HL-60/S4 treated with phorbol 12-myristate 13-acetate at 8.2 ng/mL for 4 days and 3 days (cell line): ENCODE data around the gene MOV10L1.
"Not testable (repeated sequence)": the region's sequence is repeated elsewhere in the genome, so short reads cannot be mapped to it uniquely, and the experiment has no call there.

Experiments used
- in situ Hi-C: fragments of 300-500 bp; cut with MboI; formaldehyde crosslinking; loops from 2 replicates; pipeline ENCODE4 v1.15.0; 2022; ENCODE audit warnings: low sequenced_read_pairs

MOV10L1 gene

DNA sequence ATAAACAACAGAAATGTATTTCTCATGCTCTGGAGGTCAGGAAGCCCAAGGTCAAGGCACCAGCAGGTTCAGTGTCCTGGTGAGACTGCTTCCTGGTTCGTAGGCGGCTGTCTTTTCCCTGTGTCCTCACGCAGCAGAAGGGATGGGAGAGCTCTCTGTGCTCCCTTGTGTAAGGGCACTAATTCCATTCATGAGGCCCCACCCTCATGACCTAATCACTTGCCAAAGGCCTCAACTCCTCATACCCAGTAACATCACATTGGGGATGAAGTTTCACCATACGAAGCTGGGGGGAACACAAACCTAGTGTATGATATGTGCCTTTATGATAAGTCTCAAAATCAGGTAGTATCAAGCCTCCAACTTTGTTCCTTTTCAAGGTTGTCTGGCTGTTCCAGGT is 42.1 kb downstream of the MOV10L1 start:
- in situ Hi-C loops, result no loop called here

DNA sequence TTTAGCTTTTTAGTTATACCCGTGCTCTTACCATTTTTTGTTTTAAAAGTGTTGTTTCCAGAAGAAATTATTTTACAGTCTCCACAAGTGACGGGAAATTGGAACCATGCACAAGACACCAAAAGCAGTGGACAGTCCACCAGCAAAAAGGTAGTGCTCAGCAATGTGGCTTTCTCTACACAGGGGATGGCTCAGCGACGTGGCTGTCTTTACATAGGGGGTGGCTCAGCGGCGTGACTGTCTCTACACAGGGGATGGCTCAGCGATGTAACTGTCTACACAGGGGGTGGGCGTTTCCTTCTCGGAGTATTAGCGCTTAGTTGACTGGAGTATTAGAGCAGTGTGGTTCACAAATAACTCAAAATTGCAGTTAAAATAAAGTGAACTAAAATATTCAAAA is 44.7 kb downstream of the MOV10L1 start:
- in situ Hi-C loops, result no loop called here

DNA sequence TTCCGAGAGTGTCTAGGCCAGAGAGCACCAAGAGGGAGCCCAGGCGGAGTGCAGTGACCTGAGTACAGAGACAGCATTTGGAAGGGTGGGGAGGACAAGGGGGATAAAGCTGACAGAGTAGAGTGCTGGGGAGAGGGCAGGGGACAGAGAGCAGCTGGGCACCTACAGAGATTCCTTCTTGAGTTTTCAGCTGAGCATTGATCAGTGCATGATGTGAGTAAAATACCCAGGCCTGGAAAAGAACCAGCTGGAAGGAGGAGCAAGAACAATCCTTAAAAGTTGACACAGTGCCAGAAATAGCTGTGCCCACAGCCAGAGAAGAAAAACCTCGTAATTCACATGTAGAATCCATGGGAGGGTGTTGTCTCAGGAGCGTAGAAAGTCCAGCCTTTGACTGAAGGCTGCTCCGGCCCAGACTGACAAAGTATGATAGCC is 46.8 kb downstream of the MOV10L1 start:
- in situ Hi-C loops, result no loop called here

DNA sequence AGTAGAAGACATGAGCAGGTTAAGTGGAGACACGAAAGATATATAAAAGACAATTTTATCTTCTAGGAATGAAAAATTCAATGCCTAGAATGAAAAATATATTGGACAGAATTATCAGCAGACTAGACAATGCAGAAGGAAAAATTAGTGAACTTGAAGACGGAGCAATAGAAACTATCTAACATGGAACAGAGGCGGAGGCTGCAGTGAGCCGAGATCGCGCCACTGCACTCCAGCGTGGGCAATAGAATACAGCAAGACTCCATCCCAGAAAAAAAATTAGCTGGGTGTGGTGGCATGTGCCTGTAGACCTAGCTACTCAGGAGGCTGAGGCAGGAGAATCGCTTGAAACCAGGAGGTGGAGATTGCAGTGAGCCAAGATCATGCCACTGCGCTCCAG is 47.5 kb downstream of the MOV10L1 start:
- in situ Hi-C loops, result not testable (repeated sequence)

- in situ Hi-C loops, result no loop called here
Measured at GRCh38 chr22:50138041-50138440, 48.2 kb downstream of the MOV10L1 start.

GRCh38 chr22:50138988-50139387 is 49.2 kb downstream of the MOV10L1 start:
- in situ Hi-C loops, result no loop called here

DNA sequence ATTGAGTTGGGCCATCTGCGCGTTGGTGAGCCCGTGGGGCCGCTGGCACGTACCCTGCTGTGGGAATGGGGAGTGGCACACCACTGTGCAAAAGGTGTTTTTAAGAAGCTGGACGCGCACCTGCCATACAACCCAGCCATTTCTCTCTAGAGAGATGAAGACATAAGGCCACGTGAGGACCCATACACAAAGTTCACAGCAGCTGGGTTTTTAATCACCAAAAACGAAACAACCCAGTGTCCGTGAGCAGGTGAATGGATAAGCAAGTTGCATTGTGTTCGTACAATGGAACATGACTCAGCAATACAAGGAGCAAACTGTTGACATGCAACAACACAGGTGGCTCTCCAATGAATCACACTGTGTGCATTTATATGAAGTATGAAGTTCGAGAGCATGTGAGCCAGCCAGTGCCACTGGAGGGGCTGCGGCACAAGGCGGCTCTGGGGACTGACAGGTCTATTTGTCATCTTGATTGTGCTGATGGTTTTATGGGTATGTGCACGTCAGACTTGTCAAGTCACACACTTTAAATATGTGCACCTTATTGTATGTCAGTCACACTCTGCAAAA is 50.1 kb downstream of the MOV10L1 start:
- in situ Hi-C loops, result no loop called here

GRCh38 chr22:50140615-50141014 is 50.8 kb downstream of the MOV10L1 start:
- in situ Hi-C loops, result no loop called here

- in situ Hi-C loops, result no loop called here
Measured at GRCh38 chr22:50141462-50141861, 51.7 kb downstream of the MOV10L1 start.

GRCh38 chr22:50141891-50142363 is 52.1 kb downstream of the MOV10L1 start:
- in situ Hi-C loops, result no loop called here

DNA sequence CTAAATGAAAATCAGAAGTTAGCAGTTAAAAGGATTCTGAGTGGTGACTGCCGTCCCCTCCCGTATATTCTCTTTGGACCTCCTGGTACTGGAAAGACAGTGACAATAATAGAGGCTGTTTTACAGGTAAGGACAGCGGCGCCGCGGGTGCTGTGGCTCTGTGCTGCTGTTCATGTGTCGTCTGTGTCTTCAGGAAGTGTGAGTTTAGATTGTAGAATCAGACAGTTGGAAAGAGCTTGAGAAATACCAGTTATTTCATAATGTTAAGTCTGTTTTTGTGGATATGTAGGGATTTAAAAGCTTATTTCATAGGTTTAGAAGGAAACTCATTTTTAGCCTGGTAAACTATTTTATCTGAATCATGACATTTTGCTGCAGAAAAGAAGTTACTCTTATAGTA is 53.3 kb downstream of the MOV10L1 start:
- in situ Hi-C loops, result no loop called here

DNA sequence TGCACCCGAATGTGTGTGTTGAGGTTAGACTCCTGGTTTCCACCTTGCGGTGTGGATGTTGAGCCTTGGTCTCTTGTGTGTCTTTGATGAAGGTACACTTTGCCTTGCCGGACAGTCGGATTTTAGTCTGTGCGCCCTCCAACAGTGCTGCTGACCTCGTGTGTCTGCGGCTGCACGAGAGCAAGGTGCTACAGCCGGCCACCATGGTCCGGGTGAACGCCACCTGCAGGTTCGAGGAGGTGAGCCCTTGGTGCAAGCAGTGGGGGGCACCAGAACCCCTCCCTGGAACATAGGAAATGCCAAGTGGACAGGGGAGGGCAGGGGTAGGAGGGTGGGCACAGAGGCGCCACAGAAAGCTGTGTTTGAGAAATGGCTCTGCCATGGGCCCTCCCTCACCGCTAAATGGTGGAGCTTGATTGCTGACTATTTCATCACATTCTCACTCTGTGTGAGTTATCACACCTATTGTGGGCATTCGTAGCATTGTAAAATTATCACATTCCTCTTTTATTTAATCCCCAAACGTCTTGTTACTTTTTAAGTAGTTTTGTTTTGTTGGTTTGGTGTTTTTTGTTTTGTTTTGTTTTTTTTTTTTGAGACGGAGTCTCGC is 54.3 kb downstream of the MOV10L1 start:
- in situ Hi-C loops, result no loop called here

DNA sequence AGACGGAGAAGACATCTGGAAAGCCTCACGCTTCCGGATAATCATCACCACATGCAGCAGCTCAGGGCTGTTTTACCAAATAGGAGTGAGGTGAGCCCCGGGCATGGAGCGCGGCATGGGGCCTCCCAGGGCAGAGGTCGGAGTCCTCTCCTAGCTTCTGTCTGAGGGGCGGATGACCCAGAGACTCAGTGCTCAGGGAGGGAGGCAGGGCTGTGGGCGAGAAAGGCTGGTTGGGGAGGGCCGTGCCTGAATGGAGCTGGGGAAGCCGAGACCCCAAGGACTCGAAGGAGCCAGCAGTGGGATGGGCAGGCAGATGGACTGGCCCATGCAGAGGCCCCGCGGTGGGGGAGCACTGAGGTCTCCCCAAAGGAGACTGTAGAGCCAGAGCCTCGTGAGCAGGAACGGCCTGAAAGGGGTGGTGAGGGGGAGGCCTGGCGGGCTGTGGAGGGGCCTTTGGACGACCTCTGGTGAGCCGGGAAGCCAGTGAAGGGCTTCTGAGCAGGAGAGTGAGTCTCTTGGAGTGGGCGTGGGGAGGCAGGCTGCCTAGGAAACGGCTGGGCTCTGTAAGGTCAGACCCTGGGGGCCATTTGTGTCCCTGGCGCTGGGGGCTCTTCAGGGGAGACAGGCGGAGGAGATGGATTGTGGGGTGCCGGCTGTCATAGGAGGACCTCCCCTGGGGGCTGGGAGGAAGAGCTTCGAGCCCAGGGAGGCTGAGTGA is 56.1 kb downstream of the MOV10L1 start:
- in situ Hi-C loops, result no loop called here

DNA sequence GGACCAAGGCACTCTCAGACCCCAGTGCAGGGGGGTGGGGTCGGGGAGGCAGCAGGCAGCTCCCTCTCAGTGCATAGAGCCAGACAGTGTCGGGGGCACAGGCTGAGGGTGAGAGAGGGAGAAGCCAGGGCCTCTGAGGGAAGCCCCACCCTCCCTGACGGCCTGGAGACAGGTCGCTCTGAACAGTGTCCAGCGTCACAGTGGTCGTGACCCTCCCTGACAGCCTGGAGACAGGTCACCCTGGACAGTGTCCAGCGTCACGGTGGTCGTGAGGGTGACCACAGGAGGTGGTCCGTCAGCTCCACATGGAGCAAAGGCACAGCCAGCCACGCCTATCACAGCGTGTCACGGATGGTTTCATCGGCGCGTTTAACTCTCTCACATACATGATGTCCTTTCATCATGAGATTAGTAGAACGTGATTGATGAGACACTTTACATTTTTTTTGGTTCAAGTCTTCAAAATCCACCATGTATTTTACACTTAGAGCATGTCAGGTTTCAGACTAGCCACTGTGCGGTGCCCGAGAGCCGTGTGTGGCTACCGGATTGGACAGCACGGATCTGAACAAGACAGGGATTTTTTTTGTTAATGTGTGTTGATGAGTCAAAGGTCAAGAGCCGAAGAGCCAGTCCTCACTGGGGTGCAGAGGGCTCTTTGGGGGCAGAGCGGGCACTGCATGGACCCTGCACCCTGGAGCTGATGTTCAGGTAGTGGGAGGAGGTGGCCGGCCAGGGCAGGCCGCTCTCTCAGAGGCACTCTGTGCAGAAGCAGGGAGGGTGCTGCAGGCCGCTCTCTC is 56.8 kb downstream of the MOV10L1 start:
- in situ Hi-C loops, result no loop called here

GRCh38 chr22:50147258-50148165 is 57.7 kb downstream of the MOV10L1 start:
- in situ Hi-C loops, result not testable (repeated sequence)

GRCh38 chr22:50148166-50148500 is 58.3 kb downstream of the MOV10L1 start:
- in situ Hi-C loops, result no loop called here

GRCh38 chr22:50148991-50149721 is 59.4 kb downstream of the MOV10L1 start:
- in situ Hi-C loops, result no loop called here

- in situ Hi-C loops, result no loop called here
Measured at GRCh38 chr22:50150161-50151129, 60.6 kb downstream of the MOV10L1 start.
